HFFc6 (cell line): ENCODE measurements around the gene SHB. TPM values are rescaled to one million over a fixed set of nuclear protein-coding genes. Genes with fewer than 3 reads are reported as not detected.
A peak's percentile ranks its signal among the peaks of the same experiment; 100 is the strongest.

ENCODE experiments used
- DNase-seq: peaks from one replicate; pipeline ENCODE4 v3.0.0-alpha.2; 2018
- H3K27ac Mint-ChIP-seq: 2 replicates; pipeline ENCODE4 v1.8.0; 2020; ENCODE audit warnings: mild to moderate bottlenecking, mixed read lengths
- H3K27me3 Mint-ChIP-seq: 2 replicates; pipeline ENCODE4 v1.8.0; 2021; ENCODE audit warnings: mild to moderate bottlenecking, moderate library complexity, mixed read lengths; ENCODE audit not compliant: insufficient read depth
- H3K36me3 Mint-ChIP-seq: 2 replicates; pipeline ENCODE4 v1.8.0; 2021; ENCODE audit warnings: low read depth, mixed read lengths
- H3K4me1 Mint-ChIP-seq: 2 replicates; pipeline ENCODE4 v1.8.0; 2020; ENCODE audit warnings: low read depth, mixed read lengths
- H3K4me3 Mint-ChIP-seq: 2 replicates; pipeline ENCODE4 v1.8.0; 2020; ENCODE audit warnings: mild to moderate bottlenecking, moderate library complexity, mixed read lengths
- H3K9me3 Mint-ChIP-seq: 2 replicates; pipeline ENCODE4 v1.8.0; 2020; ENCODE audit warnings: mild to moderate bottlenecking, mixed read lengths
- CTCF ChIP-seq: fragments of 200-600 bp; sonication (generic); IDR thresholded peaks from 2 replicates; pipeline ENCODE4 v1.5.0; 2021; ENCODE audit warnings: antibody characterized with exemption, mild to moderate bottlenecking
- total RNA-seq, 6 experiments: library from RNA; stranded (reverse); fragmentation: NEBNext Ultra II Directional; extraction: Animal tissue kit (Norgen Biotek cat#: 25700); gene quantifications; 2 replicates in 1 of 6; 3 replicates in 5 of 6; pipeline ENCODE4 v1.2.3, GENCODE V29; 2021

SHB gene
- total RNA-seq, 6 experiments from 2014 or later: 26.8 to 29.8 (median 28.6) TPM

DNA sequence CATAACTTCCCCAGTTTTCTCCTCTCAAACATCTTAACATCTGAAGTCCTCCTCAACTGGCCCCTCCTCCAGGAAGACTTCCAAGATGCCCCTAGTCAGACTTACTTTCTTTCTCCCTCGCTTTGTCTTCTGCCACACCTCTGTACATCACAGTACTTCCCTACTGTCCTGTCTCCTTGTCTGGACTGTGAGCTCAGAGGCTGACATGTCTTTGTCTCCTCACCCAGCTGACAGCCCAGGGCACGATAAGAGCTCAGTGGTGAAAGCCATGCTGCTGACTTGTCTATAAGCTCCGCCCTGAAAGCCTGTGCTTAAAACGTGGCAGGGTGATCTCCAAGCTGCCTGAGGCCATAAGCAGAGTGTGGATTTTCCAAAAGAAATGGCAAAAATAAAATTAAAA, 132.1 kb downstream of the SHB start:
- TF ChIP-seq CTCF: no peak
- peaks cover 73% of the 10 kb centered on the region for H3K4me1 Mint-ChIP-seq
- H3K9me3 Mint-ChIP-seq: no peaks in the 10 kb centered on the region
- peak overlapping the region; percentile 76 for H3K4me3 Mint-ChIP-seq
- H3K27ac Mint-ChIP-seq: peak overlapping the region; percentile 96
- DNase-seq: peak; percentile 82
- H3K36me3 Mint-ChIP-seq: peaks cover 9% of the 10 kb centered on the region; the same call in 1 of the 2 replicates
- H3K27me3 Mint-ChIP-seq: peaks cover 7% of the 10 kb centered on the region

GRCh38 chr9:37936376-37936775, 132.7 kb downstream of the SHB start:
- no peak for TF ChIP-seq CTCF
- Mint-ChIP-seq H3K4me1 (peaks cover 74% of the 10 kb centered on the region), H3K27me3 (peaks cover 4% of the 10 kb centered on the region; the same call in 1 of the 2 replicates), H3K36me3 (peaks cover 12% of the 10 kb centered on the region), H3K4me3 (peak overlapping the region; percentile 76), H3K9me3 (no peaks in the 10 kb centered on the region), H3K27ac (peak overlapping the region; percentile 96)
- no peak for DNase-seq

DNA sequence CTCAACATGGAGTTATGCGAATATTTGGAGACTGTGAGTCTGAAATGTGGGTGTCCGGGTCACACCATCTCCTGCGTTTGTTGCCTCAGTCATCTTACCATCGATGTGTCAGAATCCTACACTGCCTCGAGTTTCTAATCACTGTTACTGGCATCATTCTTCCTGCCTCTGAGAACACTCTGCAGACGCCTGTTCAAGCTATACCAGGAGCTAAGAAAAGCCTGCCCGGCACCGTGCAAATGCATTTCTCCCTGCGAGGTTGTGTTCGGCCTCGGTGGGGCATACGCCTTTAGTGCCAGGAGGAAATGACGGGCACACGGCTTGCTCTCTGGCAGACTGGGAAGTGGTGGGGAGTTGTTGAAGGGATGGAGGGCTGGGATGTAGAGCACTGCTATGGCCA, 133.9 kb downstream of the SHB start:
- no peak for DNase-seq

DNA sequence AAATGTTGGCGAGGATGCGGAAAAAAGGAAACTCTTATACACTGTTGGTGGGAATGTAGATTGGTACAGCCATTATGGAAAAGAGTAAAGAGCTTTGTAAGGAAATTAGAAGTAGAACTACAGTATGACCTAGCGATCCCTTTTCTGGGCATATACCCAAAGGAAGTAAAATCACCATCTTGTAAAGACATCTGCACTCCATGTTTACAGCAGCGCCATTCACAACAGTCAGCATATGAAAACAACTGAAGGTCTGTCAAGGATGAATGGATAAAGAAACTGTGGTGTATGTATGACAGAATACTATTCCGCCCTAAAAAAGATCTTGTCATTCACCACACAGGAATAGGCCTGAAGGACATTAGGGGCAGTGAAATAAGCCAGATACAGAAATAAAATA, 137.4 kb downstream of the SHB start:
- DNase-seq: no peak
- Mint-ChIP-seq H3K27me3 (peaks cover 8% of the 10 kb centered on the region), H3K27ac (no peak overlapping the region), H3K4me1 (peaks cover 55% of the 10 kb centered on the region), H3K4me3 (no peak overlapping the region), H3K36me3 (peaks cover 29% of the 10 kb centered on the region), H3K9me3 (no peaks in the 10 kb centered on the region; the same call in 1 of the 2 replicates)
- TF ChIP-seq CTCF: no peak

More for the DNA sequence above, 133.9 kb downstream of the SHB start:
- Mint-ChIP-seq H3K4me3 (no peak overlapping the region), H3K27me3 (peaks cover 4% of the 10 kb centered on the region; the same call in 1 of the 2 replicates), H3K36me3 (peaks cover 22% of the 10 kb centered on the region), H3K27ac (peak overlapping the region; percentile 61), H3K4me1 (peaks cover 76% of the 10 kb centered on the region), H3K9me3 (no peaks in the 10 kb centered on the region; the same call in 1 of the 2 replicates)
- no peak for TF ChIP-seq CTCF

DNA sequence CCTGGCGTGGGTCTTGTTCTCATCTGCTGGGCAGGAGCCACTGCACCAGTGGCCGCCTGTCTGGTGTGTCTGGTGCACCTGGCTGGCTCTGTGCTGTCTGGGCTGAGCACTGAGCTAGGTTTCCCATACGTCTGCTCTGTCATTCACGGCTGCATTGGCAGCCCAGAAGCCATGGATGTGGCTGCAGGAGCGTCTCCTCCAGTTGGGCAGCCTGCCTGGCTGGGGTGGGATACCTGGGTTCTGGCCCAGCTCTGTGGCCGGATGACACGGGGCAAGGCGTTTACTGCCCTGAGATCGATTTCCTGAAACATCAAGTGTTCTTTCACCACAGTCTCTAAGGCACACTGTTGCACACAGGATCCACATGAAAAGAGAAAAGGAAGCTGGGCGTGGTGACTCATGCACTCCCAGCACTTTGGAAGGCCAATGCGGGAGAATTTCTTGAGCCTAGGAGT, 139.6 kb downstream of the SHB start:
- H3K4me1 Mint-ChIP-seq: peaks cover 50% of the 10 kb centered on the region
- peak; percentile 46 for DNase-seq
- H3K36me3 Mint-ChIP-seq: peaks cover 29% of the 10 kb centered on the region
- no peaks in the 10 kb centered on the region; the same call in 1 of the 2 replicates for H3K9me3 Mint-ChIP-seq
- no peak for TF ChIP-seq CTCF
- H3K27me3 Mint-ChIP-seq: peaks cover 8% of the 10 kb centered on the region; the same call in 1 of the 2 replicates
- peak overlapping the region; percentile 47; the same call in 1 of the 2 replicates for H3K4me3 Mint-ChIP-seq
- H3K27ac Mint-ChIP-seq: peak overlapping the region; percentile 83
